Measurements from ENCODE around the gene RNF213.

The RNF213 gene

DNA sequence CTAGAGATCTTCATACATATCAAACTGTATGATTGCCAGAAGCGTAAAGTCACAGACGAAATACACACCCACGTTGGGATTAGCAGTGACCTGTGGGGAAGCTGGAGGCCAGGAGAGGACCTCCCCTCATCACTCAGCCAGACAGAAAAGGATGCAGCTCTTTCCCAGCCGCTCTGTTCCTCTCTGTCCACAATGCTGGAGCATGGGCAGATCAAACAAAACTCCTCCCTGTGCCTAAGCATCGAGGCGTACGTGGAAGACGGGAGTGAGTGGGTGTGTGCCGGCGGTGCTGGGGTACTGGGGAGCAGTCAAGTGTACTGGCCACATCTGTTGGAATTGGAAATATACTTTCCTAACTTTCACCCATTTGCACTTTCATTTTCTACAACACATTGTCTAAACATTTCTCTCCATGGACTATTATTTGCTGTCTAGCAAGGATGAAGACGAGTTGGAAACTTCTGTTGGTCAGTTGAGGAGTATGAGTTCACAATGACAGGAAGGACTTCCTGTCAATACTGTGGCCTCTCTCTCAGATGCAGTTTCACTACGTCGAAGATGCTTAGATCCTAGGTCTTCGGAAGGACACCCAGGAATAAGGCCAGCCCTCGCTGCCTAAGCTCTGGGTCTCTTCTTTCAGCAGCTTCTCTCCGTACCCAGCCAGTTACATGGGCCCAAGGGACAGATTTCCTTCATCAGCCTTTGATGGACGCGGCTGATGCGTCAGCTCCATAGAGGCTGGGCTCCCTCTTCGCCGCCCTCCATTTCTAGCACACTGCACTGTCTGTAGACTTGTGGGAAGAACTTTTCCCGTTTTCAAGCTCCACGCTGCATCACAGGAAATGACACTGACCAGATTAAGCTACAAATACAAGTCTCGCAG lies 123.7 kb downstream of the RNF213 start:
- H3K4me3 ChIP-seq (ENCODE audit: low read depth, low read length) = no peak overlapping the region
- TF ChIP-seq, protein P1, sequence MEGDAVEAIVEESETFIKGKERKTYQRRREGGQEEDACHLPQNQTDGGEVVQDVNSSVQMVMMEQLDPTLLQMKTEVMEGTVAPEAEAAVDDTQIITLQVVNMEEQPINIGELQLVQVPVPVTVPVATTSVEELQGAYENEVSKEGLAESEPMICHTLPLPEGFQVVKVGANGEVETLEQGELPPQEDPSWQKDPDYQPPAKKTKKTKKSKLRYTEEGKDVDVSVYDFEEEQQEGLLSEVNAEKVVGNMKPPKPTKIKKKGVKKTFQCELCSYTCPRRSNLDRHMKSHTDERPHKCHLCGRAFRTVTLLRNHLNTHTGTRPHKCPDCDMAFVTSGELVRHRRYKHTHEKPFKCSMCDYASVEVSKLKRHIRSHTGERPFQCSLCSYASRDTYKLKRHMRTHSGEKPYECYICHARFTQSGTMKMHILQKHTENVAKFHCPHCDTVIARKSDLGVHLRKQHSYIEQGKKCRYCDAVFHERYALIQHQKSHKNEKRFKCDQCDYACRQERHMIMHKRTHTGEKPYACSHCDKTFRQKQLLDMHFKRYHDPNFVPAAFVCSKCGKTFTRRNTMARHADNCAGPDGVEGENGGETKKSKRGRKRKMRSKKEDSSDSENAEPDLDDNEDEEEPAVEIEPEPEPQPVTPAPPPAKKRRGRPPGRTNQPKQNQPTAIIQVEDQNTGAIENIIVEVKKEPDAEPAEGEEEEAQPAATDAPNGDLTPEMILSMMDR (IDR thresholded peaks at IDR 0.05; ENCODE audit: insufficient read depth, low read depth, low read length, missing control alignments) = no peak
- DNase-seq (ENCODE audit: low read depth) = no peak

DNA sequence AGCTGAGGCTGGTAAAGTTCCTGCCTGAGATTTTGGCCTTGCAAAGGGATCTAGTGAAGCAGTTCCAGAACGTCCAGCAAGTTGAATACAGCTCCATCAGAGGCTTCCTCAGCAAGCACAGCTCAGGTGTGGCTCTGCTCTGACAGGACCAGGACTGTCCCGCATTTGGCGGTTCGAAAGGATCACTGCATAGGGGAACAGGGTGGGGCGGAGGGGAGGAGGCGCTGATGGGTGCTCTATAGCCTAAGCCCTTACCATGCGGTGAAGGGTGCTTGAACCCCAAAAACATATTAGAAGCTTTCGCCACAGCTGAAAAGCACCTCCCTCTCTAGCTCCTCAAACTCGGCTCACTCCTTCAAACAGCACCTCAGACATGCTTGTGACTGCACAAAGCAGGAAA lies 124.4 kb downstream of the RNF213 start:
- DNase-seq (ENCODE audit: low read depth) = no peak
- H3K4me3 ChIP-seq (ENCODE audit: low read depth, low read length) = no peak overlapping the region
- TF ChIP-seq, protein P1 (IDR thresholded peaks at IDR 0.05; ENCODE audit: insufficient read depth, low read depth, low read length, missing control alignments) = no peak

DNA sequence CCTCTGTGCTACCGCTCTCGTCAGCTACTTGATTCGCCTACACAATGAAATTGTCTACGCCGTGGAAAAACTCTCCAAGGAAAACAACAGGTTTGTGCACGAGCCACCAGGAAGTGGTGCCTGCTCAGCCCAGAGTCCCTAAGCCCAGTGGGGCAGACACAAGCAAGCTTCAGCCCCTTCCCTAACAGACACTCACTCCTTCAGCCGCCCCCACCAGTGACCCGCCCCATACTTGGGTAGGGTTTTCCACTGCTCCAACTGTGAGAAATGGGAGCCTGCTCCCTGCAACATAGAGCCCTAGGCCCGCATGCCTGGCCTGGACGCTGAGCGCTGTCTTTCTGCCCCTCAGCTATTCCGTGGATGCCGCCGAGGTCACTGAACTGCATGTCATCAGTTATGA lies 125.7 kb downstream of the RNF213 start:
- no peak for DNase-seq (ENCODE audit: low read depth)
- TF ChIP-seq, protein P1 (IDR thresholded peaks at IDR 0.05; ENCODE audit: insufficient read depth, low read depth, low read length, missing control alignments) = no peak
- no peak overlapping the region for H3K4me3 ChIP-seq (ENCODE audit: low read depth, low read length)

DNA sequence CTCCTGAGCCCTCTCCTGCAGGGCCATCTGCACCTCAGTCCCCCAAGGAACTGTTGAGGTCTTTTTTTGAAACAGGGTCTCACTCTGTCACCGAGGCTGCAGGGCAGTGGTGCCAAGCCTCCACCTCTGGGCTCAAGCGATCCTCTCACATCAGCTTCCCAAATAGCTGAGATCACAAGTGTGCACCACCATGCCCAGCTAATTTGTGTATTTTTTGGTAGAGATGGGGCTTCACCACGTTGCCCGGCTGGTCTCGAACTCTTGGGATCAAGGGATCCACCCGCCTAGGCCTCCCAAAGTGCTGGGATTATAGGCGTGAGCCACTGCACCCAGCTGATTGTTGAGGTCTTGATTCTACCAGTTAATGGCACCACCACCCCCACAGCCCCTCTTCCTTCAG lies 126.4 kb downstream of the RNF213 start:
- DNase-seq (ENCODE audit: low read depth) = no peak
- H3K4me3 ChIP-seq (ENCODE audit: low read depth, low read length) = no peak overlapping the region
- TF ChIP-seq, protein P1 (IDR thresholded peaks at IDR 0.05; ENCODE audit: insufficient read depth, low read depth, low read length, missing control alignments) = no peak

DNA sequence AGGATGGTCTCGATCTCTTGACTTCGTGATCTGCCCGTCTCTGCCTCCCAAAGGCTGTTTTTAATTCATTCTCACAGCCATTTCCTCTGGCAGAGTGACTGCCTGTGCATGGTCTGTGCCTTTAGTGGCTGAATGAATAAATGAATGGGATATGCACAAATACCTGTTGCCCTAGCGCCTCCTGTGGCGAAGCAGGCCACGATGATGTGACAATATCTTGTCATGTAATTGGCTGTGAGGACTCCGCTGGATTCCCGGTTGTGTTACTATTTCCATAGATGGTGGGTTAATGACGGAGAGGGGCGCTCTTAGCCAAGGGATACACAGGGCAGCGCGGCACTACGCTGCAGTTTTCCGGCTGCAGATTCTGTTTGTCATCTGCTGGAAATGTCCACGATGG lies 127.5 kb downstream of the RNF213 start:
- no peak for DNase-seq (ENCODE audit: low read depth)
- H3K4me3 ChIP-seq (ENCODE audit: low read depth, low read length) = no peak overlapping the region
- TF ChIP-seq, protein P1 (IDR thresholded peaks at IDR 0.05; ENCODE audit: insufficient read depth, low read depth, low read length, missing control alignments) = no peak

DNA sequence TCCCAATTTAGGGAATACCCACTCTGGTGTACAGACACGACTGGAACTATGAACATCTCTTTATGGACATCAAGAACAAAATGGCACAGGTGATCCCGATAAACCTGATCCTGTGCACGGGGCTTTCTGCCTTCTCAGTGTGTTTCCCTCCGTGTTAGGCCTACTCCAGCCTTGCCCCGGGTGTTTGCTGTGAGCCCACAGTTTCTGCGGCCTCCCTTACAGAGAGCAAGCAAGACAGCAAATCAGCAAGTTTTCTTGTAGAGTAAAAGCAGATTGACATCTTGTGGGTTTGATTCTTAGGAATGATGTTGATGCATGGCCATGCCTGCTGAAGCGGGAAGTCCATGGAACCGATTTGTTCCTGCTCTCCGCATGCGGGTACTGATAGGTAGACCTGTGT lies 127.9 kb downstream of the RNF213 start:
- no peak for DNase-seq (ENCODE audit: low read depth)
- H3K4me3 ChIP-seq (ENCODE audit: low read depth, low read length) = no peak overlapping the region
- TF ChIP-seq, protein P1 (IDR thresholded peaks at IDR 0.05; ENCODE audit: insufficient read depth, low read depth, low read length, missing control alignments) = no peak

Measured in GM12865 (cell line).